ENCODE results near the gene SLC12A7. TPM values are rescaled to one million over a fixed set of nuclear protein-coding genes. Genes with fewer than 3 reads are reported as not detected.

Gene SLC12A7
- polyA plus RNA-seq, 4 donors: 32.7 to 47.0 (median 33.7) TPM

GRCh38 chr5:1012313-1012841 lies 99.5 kb downstream of the SLC12A7 start:
- no peak for DNase-seq (ENCODE audit: low read depth in 4 of 4, low spot score in 3 of 4)

- no peak for DNase-seq (ENCODE audit: low read depth in 4 of 4, low spot score in 3 of 4)
Measured at GRCh38 chr5:1011741-1012312, 100.0 kb downstream of the SLC12A7 start.

- DNase-seq (ENCODE audit: low read depth in 4 of 4, low spot score in 3 of 4): no peak
Measured at GRCh38 chr5:1011226-1011631, 100.6 kb downstream of the SLC12A7 start.

- no peak for DNase-seq (ENCODE audit: low read depth in 4 of 4, low spot score in 3 of 4)
Measured at GRCh38 chr5:1010641-1011046, 101.2 kb downstream of the SLC12A7 start.

GRCh38 chr5:1010181-1010510 lies 101.7 kb downstream of the SLC12A7 start:
- DNase-seq (ENCODE audit: low read depth in 4 of 4, low spot score in 3 of 4): no peak

- no peak for DNase-seq (ENCODE audit: low read depth in 4 of 4, low spot score in 3 of 4)
Measured at GRCh38 chr5:1009359-1010180, 102.3 kb downstream of the SLC12A7 start.

- no peak for DNase-seq (ENCODE audit: low read depth in 4 of 4, low spot score in 3 of 4)
Measured at GRCh38 chr5:1008451-1009358, 103.2 kb downstream of the SLC12A7 start, which contains the start of gene NKD2. TSS of gene NKD2 (plus strand) at chr5:1008802. CDS start at chr5:1009058, 256 bp downstream.

GRCh38 chr5:1007681-1008450 lies 104.0 kb downstream of the SLC12A7 start:
- no peak for DNase-seq (ENCODE audit: low read depth in 4 of 4, low spot score in 3 of 4)

- no peak for DNase-seq (ENCODE audit: low read depth in 4 of 4, low spot score in 3 of 4)
Measured at GRCh38 chr5:1007221-1007680, 104.6 kb downstream of the SLC12A7 start.

GRCh38 chr5:1006656-1007071 lies 105.2 kb downstream of the SLC12A7 start:
- no peak for DNase-seq (ENCODE audit: low read depth in 4 of 4, low spot score in 3 of 4)

GRCh38 chr5:1005904-1006655 lies 105.8 kb downstream of the SLC12A7 start:
- DNase-seq (ENCODE audit: low read depth in 4 of 4, low spot score in 3 of 4): no peak

GRCh38 chr5:1005249-1005851 lies 106.5 kb downstream of the SLC12A7 start:
- DNase-seq (ENCODE audit: low read depth in 4 of 4, low spot score in 3 of 4): no peak

GRCh38 chr5:1004461-1005248 lies 107.2 kb downstream of the SLC12A7 start:
- DNase-seq (ENCODE audit: low read depth in 4 of 4, low spot score in 3 of 4): no peak

GRCh38 chr5:1003296-1003937 lies 108.4 kb downstream of the SLC12A7 start:
- DNase-seq (ENCODE audit: low read depth in 4 of 4, low spot score in 3 of 4): no peak

- DNase-seq (ENCODE audit: low read depth in 4 of 4, low spot score in 3 of 4): no peak
Measured at GRCh38 chr5:1002836-1003235, 109.0 kb downstream of the SLC12A7 start.

GRCh38 chr5:1002271-1002546 lies 109.7 kb downstream of the SLC12A7 start:
- no peak for DNase-seq (ENCODE audit: low read depth in 4 of 4, low spot score in 3 of 4)

- no peak for DNase-seq (ENCODE audit: low read depth in 4 of 4, low spot score in 3 of 4)
Measured at GRCh38 chr5:1001406-1002270, 110.2 kb downstream of the SLC12A7 start.
